Activated CD8-positive, alpha-beta memory T cell treated with anti-CD3 and anti-CD28 coated beads, Interleukin-2, amount 50 U/mL, for 4 hours (primary cell): ENCODE results near the gene RSF1.

Experiments
- DNase-seq: peaks from one replicate; pipeline ENCODE4 v3.0.0-alpha.2; 2020

RSF1 gene

GRCh38 chr11:77749232-77749631 lies 71.3 kb downstream of the RSF1 start:
- DNase-seq: no peak

- DNase-seq: no peak
These were observed 72.3 kb downstream of the RSF1 start for GRCh38 chr11:77748266-77748665.

- no peak for DNase-seq
These were observed 73.0 kb downstream of the RSF1 start for GRCh38 chr11:77747381-77747969.

- DNase-seq: no peak
These were observed 84.0 kb downstream of the RSF1 start for GRCh38 chr11:77736473-77736872.

GRCh38 chr11:77734890-77735289 lies 85.6 kb downstream of the RSF1 start:
- DNase-seq: no peak

GRCh38 chr11:77732143-77732542 lies 88.4 kb downstream of the RSF1 start:
- no peak for DNase-seq

GRCh38 chr11:77730789-77731188 lies 89.7 kb downstream of the RSF1 start:
- DNase-seq: no peak

- DNase-seq: no peak
These were observed 91.5 kb downstream of the RSF1 start for GRCh38 chr11:77729063-77729462.

- no peak for DNase-seq
These were observed 92.2 kb downstream of the RSF1 start for GRCh38 chr11:77728203-77728786.

- no peak for DNase-seq
These were observed 94.0 kb downstream of the RSF1 start for GRCh38 chr11:77726524-77726923.

GRCh38 chr11:77725433-77725832 lies 95.1 kb downstream of the RSF1 start:
- no peak for DNase-seq

GRCh38 chr11:77724636-77725035 lies 95.9 kb downstream of the RSF1 start:
- no peak for DNase-seq

GRCh38 chr11:77723024-77723423 lies 97.5 kb downstream of the RSF1 start:
- no peak for DNase-seq

- no peak for DNase-seq
These were observed 110.2 kb downstream of the RSF1 start for GRCh38 chr11:77710358-77710757.

GRCh38 chr11:77705876-77706579 lies 114.5 kb downstream of the RSF1 start:
- no peak for DNase-seq

GRCh38 chr11:77705195-77705875 lies 115.2 kb downstream of the RSF1 start:
- DNase-seq: no peak

GRCh38 chr11:77704029-77704428 lies 116.5 kb downstream of the RSF1 start:
- DNase-seq: no peak

- no peak for DNase-seq
These were observed 121.1 kb downstream of the RSF1 start for GRCh38 chr11:77699425-77699824.

- DNase-seq: no peak
These were observed 121.6 kb downstream of the RSF1 start for GRCh38 chr11:77698896-77699295.

GRCh38 chr11:77697865-77698264 lies 122.7 kb downstream of the RSF1 start:
- no peak for DNase-seq

GRCh38 chr11:77695417-77695816 lies 125.1 kb downstream of the RSF1 start:
- DNase-seq: no peak

GRCh38 chr11:77690649-77691048 lies 129.9 kb downstream of the RSF1 start:
- no peak for DNase-seq

GRCh38 chr11:77687088-77687487 lies 133.4 kb downstream of the RSF1 start:
- no peak for DNase-seq

- no peak for DNase-seq
These were observed 143.4 kb downstream of the RSF1 start for GRCh38 chr11:77677138-77677537.
